GM12891 (cell line): ENCODE data around the gene APOA5.

Experiments
- PAX5 ChIP-seq: IDR thresholded peaks from 2 replicates; pipeline ENCODE4 v1.6.1; 2011; ENCODE audit warnings: low read length, moderate library complexity, mild to moderate bottlenecking; ENCODE audit not compliant: insufficient read depth, severe bottlenecking
- POLR2A ChIP-seq: IDR thresholded peaks from 2 replicates; pipeline ENCODE4 v1.6.1; 2011; ENCODE audit warnings: low read depth, low read length, control low read depth
- POLR2AphosphoS5 ChIP-seq: IDR thresholded peaks from 2 replicates; pipeline ENCODE4 v1.6.1; 2011; ENCODE audit warnings: low read depth, low read length, control low read depth
- POU2F2 ChIP-seq: IDR thresholded peaks from 2 replicates; pipeline ENCODE4 v1.6.1; 2011; ENCODE audit warnings: low read depth, mild to moderate bottlenecking, control low read depth, low read length, moderate library complexity
- SPI1 ChIP-seq: IDR thresholded peaks from 2 replicates; pipeline ENCODE4 v1.6.1; 2011; ENCODE audit warnings: low read depth, low read length, control low read depth
- TAF1 ChIP-seq: IDR thresholded peaks from 2 replicates; pipeline ENCODE4 v1.6.1; 2011; ENCODE audit warnings: low read depth, low read length, control low read depth

- TF ChIP-seq POLR2AphosphoS5 (no peak), POLR2A (no peak), TAF1 (no peak), SPI1 (no peak), POU2F2 (no peak), PAX5 (no peak)
These were observed 4.3 kb downstream of the APOA5 start for GRCh38 chr11:116787436-116787785.
